SK-N-SH (cell line): ENCODE results near the gene PHF14.
"Not testable (repeated sequence)": the region's sequence is repeated elsewhere in the genome, so short reads cannot be mapped to it uniquely, and the experiment has no call there.

Source experiments
- CHD2 ChIP-seq: fragments of 150-350 bp; IDR thresholded peaks from 2 replicates; pipeline ENCODE4 v1.6.1; 2018; ENCODE audit warnings: low read length; ENCODE audit not compliant: partially characterized antibody
- CTCF ChIP-seq: fragments of 200-600 bp; sonication (generic); IDR thresholded peaks from 2 replicates; pipeline ENCODE4 v1.6.1; 2017; ENCODE audit warnings: antibody characterized with exemption, mild to moderate bottlenecking, moderate library complexity
- ELF1 ChIP-seq: IDR thresholded peaks from 2 replicates; pipeline ENCODE4 v1.4.0; 2012
- EP300 ChIP-seq, 2 experiments: IDR thresholded peaks; 2 replicates each; pipeline versions ENCODE4 v1.4.0 to v1.6.1; 2012; ENCODE audit warnings: borderline replicate concordance in 1 of 2, low read depth in 1 of 2, low read length in 1 of 2
- EZH2phosphoT487 ChIP-seq: fragments of 200-600 bp; sonication (generic); IDR thresholded peaks from 2 replicates; pipeline ENCODE4 v1.6.1; 2017; ENCODE audit warnings: low read depth, mixed run types, mild to moderate bottlenecking, antibody characterized with exemption, moderate library complexity, borderline replicate concordance
- FOXJ3 ChIP-seq: sonication (generic); formaldehyde crosslinking; IDR thresholded peaks from 2 replicates; pipeline ENCODE4 v1.5.1; 2020; ENCODE audit warnings: mild to moderate bottlenecking, missing genetic modification reagents
- MEF2A ChIP-seq: IDR thresholded peaks from 2 replicates; pipeline ENCODE4 v1.4.0; 2012; ENCODE audit warnings: low read depth, borderline replicate concordance
- POLR2AphosphoS5 ChIP-seq: IDR thresholded peaks from 2 replicates; pipeline ENCODE4 v1.6.1; 2012; ENCODE audit warnings: low read depth, low read length
- RCOR1 ChIP-seq: fragments of 150-350 bp; IDR thresholded peaks from 2 replicates; pipeline ENCODE4 v1.6.1; 2017; ENCODE audit warnings: antibody characterized with exemption, low read length
- TAF1 ChIP-seq: IDR thresholded peaks from 2 replicates; pipeline ENCODE4 v1.6.1; 2012; ENCODE audit warnings: low read depth, mild to moderate bottlenecking, low read length, moderate library complexity, borderline replicate concordance
- TCF12 ChIP-seq: IDR thresholded peaks from 2 replicates; pipeline ENCODE4 v1.4.0; 2012
- TF ChIP-seq, protein P1 (sequence below): IDR thresholded peaks from 2 replicates; pipeline ENCODE4 v1.4.0; 2012; ENCODE audit warnings: low read depth, borderline replicate concordance
- TF ChIP-seq, protein P2 (sequence below): IDR thresholded peaks from 2 replicates; pipeline ENCODE4 v1.4.0; 2012; ENCODE audit warnings: low read depth

DNA sequence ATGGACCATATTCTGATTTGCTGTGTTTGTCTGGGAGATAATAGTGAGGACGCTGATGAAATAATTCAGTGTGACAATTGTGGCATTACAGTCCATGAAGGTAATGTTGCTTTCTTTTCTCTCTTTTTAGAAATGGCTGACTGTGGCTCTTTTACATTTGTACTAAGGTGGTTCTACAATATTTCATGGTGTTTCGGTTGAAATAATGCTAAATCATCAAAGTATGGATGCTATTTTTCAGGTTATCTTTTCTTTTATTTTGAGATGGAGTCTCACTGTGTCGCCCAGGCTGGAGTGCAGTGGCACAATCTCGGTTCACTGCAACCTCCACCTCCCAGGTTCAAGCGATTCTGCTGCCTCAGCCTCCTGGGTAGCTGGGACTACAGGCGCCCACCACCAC is 17.1 kb downstream of the PHF14 start:
- TF ChIP-seq, protein P1, sequence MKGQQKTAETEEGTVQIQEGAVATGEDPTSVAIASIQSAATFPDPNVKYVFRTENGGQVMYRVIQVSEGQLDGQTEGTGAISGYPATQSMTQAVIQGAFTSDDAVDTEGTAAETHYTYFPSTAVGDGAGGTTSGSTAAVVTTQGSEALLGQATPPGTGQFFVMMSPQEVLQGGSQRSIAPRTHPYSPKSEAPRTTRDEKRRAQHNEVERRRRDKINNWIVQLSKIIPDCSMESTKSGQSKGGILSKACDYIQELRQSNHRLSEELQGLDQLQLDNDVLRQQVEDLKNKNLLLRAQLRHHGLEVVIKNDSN: not testable (repeated sequence)
- TF ChIP-seq CTCF; CHD2; ELF1; EP300 (IDR thresholded peaks at IDR 0.05; ENCODE audit: borderline replicate concordance in 1 of 2, low read depth in 1 of 2, low read length in 1 of 2); POLR2AphosphoS5; RCOR1; TCF12; TAF1; EZH2phosphoT487; FOXJ3 (CRISPR knock-in tag); MEF2A: not testable (repeated sequence)
- TF ChIP-seq, protein P2, sequence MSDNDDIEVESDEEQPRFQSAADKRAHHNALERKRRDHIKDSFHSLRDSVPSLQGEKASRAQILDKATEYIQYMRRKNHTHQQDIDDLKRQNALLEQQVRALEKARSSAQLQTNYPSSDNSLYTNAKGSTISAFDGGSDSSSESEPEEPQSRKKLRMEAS: not testable (repeated sequence)
